ENCODE results near the gene NMNAT3. TPM values are rescaled to one million over a fixed set of nuclear protein-coding genes. Genes with fewer than 3 reads are reported as not detected.

The NMNAT3 gene
- polyA plus RNA-seq, 1 of the 3 experiments (the other 2 are of a cell fraction) = not detected

DNA sequence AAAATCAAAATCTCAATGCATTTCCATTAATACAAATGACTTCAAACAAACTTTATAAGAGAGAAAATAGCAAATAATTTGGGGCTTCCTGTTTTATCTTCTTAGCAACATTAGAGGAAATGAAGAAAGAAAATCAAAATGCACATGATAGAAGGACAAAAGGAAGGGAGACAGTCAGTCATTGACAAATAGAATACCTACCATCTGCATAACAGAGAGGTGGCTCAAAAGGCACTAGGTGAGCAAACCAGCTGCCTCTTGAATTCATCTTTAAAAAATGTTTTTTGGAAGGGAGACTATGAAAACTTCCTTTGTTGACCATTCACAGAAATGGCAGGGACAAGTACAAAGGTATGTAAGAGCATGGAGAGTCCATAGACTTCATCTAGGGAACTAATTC lies 9.4 kb downstream of the NMNAT3 start:
- ChIA-PET CTCF (interaction anchor here (0.9 kb wide), 1 partner anchor 116 kb away, joined by 3 read pairs; no protein-coding TSS in a partner anchor), POLR2A (no interaction called here)
- Histone ChIP-seq H3F3A (replicated peaks; ENCODE audit: insufficient read depth) (no peaks in the 10 kb centered on the region), H3K79me2 (ENCODE audit: insufficient read depth) (no peaks in the 10 kb centered on the region), H3K9me3 (no peaks in the 10 kb centered on the region), H3K9ac (no peak overlapping the region), H3K4me3 (ENCODE audit: low read depth in 2 of 2, low read length in 1 of 2) (no peak overlapping the region), H3K36me3 (replicated peaks in 1 of 2; ENCODE audit: control insufficient read depth in 1 of 2, insufficient read depth in 2 of 2, low read length in 1 of 2) (no peaks in the 10 kb centered on the region), H2AFZ (ENCODE audit: low read depth) (no peak overlapping the region), H3K27ac (ENCODE audit: low read depth in 2 of 2, low read length in 1 of 2) (no peak overlapping the region), H4K20me1 (ENCODE audit: insufficient read depth) (no peaks in the 10 kb centered on the region), H3K27me3 (ENCODE audit: insufficient read depth) (no peaks in the 10 kb centered on the region), H3K4me1 (ENCODE audit: control insufficient read depth in 1 of 2, insufficient read depth in 2 of 2, low read depth in 1 of 2, low read length in 1 of 2) (peaks cover 0 to 26% of the 10 kb centered on the region in 2 experiments; a peak in 2 of 4 replicates), H3K4me2 (no peak overlapping the region), H3K9me2 (no peaks in the 10 kb centered on the region)
- TF ChIP-seq, protein P1, sequence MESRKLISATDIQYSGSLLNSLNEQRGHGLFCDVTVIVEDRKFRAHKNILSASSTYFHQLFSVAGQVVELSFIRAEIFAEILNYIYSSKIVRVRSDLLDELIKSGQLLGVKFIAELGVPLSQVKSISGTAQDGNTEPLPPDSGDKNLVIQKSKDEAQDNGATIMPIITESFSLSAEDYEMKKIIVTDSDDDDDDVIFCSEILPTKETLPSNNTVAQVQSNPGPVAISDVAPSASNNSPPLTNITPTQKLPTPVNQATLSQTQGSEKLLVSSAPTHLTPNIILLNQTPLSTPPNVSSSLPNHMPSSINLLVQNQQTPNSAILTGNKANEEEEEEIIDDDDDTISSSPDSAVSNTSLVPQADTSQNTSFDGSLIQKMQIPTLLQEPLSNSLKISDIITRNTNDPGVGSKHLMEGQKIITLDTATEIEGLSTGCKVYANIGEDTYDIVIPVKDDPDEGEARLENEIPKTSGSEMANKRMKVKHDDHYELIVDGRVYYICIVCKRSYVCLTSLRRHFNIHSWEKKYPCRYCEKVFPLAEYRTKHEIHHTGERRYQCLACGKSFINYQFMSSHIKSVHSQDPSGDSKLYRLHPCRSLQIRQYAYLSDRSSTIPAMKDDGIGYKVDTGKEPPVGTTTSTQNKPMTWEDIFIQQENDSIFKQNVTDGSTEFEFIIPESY (IDR thresholded peaks at IDR 0.05; ENCODE audit: borderline replicate concordance, low read depth) = no peak
- TF ChIP-seq FOXM1 (IDR thresholded peaks at IDR 0.05; ENCODE audit: low read depth) = no peak
- no peak for TF ChIP-seq JUND (IDR thresholded peaks at IDR 0.05)
- TF ChIP-seq FOSL2 (IDR thresholded peaks at IDR 0.05; ENCODE audit: borderline replicate concordance, low read depth) = no peak
- no peak for TF ChIP-seq GABPA (IDR thresholded peaks at IDR 0.05; ENCODE audit: low read depth)
- TF ChIP-seq MXI1 (IDR thresholded peaks at IDR 0.05; ENCODE audit: low read depth, low read length) = no peak
- no peak for TF ChIP-seq TAF1 (IDR thresholded peaks at IDR 0.05; ENCODE audit: borderline replicate concordance, low read depth, low read length)
- TF ChIP-seq RFX5 (IDR thresholded peaks at IDR 0.05; ENCODE audit: low read length) = no peak
- no peak for TF ChIP-seq RCOR1 (IDR thresholded peaks at IDR 0.05; ENCODE audit: low read length)
- TF ChIP-seq, protein P2, sequence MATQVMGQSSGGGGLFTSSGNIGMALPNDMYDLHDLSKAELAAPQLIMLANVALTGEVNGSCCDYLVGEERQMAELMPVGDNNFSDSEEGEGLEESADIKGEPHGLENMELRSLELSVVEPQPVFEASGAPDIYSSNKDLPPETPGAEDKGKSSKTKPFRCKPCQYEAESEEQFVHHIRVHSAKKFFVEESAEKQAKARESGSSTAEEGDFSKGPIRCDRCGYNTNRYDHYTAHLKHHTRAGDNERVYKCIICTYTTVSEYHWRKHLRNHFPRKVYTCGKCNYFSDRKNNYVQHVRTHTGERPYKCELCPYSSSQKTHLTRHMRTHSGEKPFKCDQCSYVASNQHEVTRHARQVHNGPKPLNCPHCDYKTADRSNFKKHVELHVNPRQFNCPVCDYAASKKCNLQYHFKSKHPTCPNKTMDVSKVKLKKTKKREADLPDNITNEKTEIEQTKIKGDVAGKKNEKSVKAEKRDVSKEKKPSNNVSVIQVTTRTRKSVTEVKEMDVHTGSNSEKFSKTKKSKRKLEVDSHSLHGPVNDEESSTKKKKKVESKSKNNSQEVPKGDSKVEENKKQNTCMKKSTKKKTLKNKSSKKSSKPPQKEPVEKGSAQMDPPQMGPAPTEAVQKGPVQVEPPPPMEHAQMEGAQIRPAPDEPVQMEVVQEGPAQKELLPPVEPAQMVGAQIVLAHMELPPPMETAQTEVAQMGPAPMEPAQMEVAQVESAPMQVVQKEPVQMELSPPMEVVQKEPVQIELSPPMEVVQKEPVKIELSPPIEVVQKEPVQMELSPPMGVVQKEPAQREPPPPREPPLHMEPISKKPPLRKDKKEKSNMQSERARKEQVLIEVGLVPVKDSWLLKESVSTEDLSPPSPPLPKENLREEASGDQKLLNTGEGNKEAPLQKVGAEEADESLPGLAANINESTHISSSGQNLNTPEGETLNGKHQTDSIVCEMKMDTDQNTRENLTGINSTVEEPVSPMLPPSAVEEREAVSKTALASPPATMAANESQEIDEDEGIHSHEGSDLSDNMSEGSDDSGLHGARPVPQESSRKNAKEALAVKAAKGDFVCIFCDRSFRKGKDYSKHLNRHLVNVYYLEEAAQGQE (IDR thresholded peaks at IDR 0.05; ENCODE audit: low read depth, low read length) = no peak
- no peak for TF ChIP-seq SIN3A (IDR thresholded peaks at IDR 0.05; ENCODE audit: borderline replicate concordance, low read depth, low read length)
- no peak for TF ChIP-seq EZH2phosphoT487 (IDR thresholded peaks at IDR 0.05; ENCODE audit: borderline replicate concordance, low read depth)
- DNase-seq = no peak

DNA sequence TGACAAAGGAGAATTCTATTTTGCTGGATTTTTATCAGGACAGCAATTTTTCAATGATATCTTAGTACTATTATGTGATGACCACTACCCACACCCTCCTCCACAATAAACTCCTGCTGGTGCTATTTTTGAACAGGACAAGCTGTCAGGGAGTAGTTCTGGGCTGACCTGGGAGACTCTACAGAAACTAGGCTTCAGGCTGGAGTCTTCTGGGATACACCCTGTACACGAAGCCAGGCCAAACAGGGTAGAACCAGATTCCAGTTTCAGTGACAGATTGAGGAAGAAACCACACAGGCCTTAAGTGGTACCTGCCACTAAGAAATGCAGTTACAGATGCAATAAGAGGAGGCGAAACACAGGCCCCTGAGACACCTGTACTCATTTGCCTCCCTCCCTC lies 12.8 kb downstream of the NMNAT3 start:
- H3K4me2 ChIP-seq = no peak overlapping the region
- 8% methylated on average over 2 of the region's 2 CpGs for whole genome bisulfite sequencing (ENCODE audit: low lambda C conversion rate)
- no peaks in the 10 kb centered on the region for H3K36me3 ChIP-seq (replicated peaks in 1 of 2; ENCODE audit: control insufficient read depth in 1 of 2, insufficient read depth in 2 of 2, low read length in 1 of 2)
- no peak for DNase-seq
- no peak overlapping the region for H3K9ac ChIP-seq
- TF ChIP-seq MXI1 (IDR thresholded peaks at IDR 0.05; ENCODE audit: low read depth, low read length) (no peak), RXRA (IDR thresholded peaks at IDR 0.05; ENCODE audit: borderline replicate concordance, low read depth) (no peak), EZH2phosphoT487 (IDR thresholded peaks at IDR 0.05; ENCODE audit: borderline replicate concordance, low read depth) (no peak), FOXJ3 (CRISPR knock-in tag; IDR thresholded peaks at IDR 0.05) (no peak)
- TF ChIP-seq, protein P3, sequence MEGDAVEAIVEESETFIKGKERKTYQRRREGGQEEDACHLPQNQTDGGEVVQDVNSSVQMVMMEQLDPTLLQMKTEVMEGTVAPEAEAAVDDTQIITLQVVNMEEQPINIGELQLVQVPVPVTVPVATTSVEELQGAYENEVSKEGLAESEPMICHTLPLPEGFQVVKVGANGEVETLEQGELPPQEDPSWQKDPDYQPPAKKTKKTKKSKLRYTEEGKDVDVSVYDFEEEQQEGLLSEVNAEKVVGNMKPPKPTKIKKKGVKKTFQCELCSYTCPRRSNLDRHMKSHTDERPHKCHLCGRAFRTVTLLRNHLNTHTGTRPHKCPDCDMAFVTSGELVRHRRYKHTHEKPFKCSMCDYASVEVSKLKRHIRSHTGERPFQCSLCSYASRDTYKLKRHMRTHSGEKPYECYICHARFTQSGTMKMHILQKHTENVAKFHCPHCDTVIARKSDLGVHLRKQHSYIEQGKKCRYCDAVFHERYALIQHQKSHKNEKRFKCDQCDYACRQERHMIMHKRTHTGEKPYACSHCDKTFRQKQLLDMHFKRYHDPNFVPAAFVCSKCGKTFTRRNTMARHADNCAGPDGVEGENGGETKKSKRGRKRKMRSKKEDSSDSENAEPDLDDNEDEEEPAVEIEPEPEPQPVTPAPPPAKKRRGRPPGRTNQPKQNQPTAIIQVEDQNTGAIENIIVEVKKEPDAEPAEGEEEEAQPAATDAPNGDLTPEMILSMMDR (IDR thresholded peaks at IDR 0.05) = no peak
- H3K27me3 ChIP-seq (ENCODE audit: insufficient read depth) = no peaks in the 10 kb centered on the region
- H3K9me3 ChIP-seq = no peaks in the 10 kb centered on the region
- peaks cover 0 to under 1% of the 10 kb centered on the region in 2 experiments; a peak in 2 of 4 replicates for H3K4me1 ChIP-seq (ENCODE audit: control insufficient read depth in 1 of 2, insufficient read depth in 2 of 2, low read depth in 1 of 2, low read length in 1 of 2)
- H2AFZ ChIP-seq (ENCODE audit: low read depth) = no peak overlapping the region
- ChIA-PET CTCF (no interaction called here), POLR2A (no interaction called here)
- no peaks in the 10 kb centered on the region for H3F3A ChIP-seq (replicated peaks; ENCODE audit: insufficient read depth)
- H3K9me2 ChIP-seq = no peaks in the 10 kb centered on the region
- no peaks in the 10 kb centered on the region for H3K79me2 ChIP-seq (ENCODE audit: insufficient read depth)
- H3K27ac ChIP-seq (ENCODE audit: low read depth in 2 of 2, low read length in 1 of 2) = no peak overlapping the region
- no peak overlapping the region for H3K4me3 ChIP-seq (ENCODE audit: low read depth in 2 of 2, low read length in 1 of 2)
- H4K20me1 ChIP-seq (ENCODE audit: insufficient read depth) = no peaks in the 10 kb centered on the region
